ENCODE results near the gene LSM4. TPM values are rescaled to one million over a fixed set of nuclear protein-coding genes. Genes with fewer than 3 reads are reported as not detected.

The LSM4 gene
- total RNA-seq, 1 donor from 2014 or later = 196 TPM

- Mint-ChIP-seq H3K27me3 (no peaks in the 10 kb centered on the region), H3K27ac (no peak overlapping the region), H3K9me3 (no peaks in the 10 kb centered on the region), H3K36me3 (no peaks in the 10 kb centered on the region), H3K4me3 (no peak overlapping the region), H3K4me1 (ENCODE audit: unreplicated experiment) (peaks cover 20% of the 10 kb centered on the region)
- no peak for DNase-seq (ENCODE audit: extremely low spot score, unreplicated experiment)
- no peak for TF ChIP-seq CTCF (conservative IDR thresholded peaks at IDR 0.05)
Observed at GRCh38 chr19:18295034-18295451, 27.8 kb downstream of the LSM4 start.

DNA sequence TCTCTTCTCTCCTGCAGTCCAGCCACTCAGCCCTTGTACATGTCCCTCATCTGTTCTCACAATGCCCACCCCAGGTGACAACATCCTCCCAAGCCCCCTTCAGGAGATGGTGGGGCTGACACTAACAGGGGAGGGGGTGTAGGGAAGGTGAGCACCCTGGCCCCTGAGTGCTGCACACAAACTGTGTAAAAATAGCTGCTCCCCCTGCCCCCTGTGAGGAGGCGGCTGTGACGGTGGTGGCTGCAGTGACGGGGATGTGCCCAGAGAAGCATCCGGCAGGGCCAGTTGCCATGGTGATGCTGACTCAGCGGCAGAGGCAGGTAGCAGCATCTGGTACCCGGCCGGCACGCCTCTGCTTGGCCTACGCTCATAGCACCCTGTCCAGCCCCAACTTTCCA, 28.4 kb downstream of the LSM4 start:
- H3K27me3 Mint-ChIP-seq = no peaks in the 10 kb centered on the region
- H3K4me3 Mint-ChIP-seq = no peak overlapping the region
- H3K27ac Mint-ChIP-seq = peak overlapping the region; percentile 70
- no peak for DNase-seq (ENCODE audit: extremely low spot score, unreplicated experiment)
- peaks cover 24% of the 10 kb centered on the region for H3K4me1 Mint-ChIP-seq (ENCODE audit: unreplicated experiment)
- no peaks in the 10 kb centered on the region for H3K36me3 Mint-ChIP-seq
- TF ChIP-seq CTCF (conservative IDR thresholded peaks at IDR 0.05) = no peak
- no peaks in the 10 kb centered on the region for H3K9me3 Mint-ChIP-seq

DNA sequence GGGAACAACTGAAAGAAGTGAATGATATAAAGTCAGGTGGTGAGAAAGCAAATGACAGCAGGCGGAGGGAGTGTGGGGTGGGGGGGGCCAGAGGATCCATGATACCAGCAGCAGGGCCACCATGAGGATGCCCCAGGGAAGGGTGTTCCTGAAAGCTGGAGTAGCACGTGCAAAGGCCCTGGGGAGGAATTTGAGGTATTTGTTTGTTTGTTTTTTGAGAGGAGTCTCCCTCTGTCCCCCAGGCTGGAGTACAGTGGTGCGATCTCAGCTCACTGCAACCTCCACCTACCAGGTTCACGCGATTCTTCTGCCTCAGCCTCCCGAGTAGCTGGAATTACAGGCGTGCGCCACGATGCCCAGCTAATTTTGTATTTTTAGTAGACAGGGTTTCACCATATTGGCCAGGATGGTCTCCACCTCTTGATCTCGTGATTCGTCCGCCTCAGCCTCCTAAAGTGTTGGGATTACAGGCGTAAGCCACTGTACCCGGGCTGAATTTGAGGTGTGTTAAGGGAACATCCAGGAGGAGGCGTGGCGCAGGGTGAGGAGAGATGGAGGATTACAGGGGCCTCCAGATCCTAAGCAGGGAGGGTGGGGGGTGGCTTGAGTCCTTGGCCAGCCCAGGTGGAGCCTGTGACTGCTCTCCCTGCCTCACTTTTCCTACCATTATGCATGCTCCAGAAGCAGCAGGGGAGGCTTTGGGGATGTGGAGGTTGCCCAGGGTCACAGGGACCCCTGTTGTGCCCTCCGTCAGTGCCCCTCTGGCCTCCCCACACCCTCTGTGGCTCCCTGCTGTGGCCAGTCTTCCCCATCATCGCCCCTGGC, 29.0 kb downstream of the LSM4 start:
- Mint-ChIP-seq H3K27me3 (no peaks in the 10 kb centered on the region), H3K27ac (peak overlapping the region; percentile 98), H3K4me1 (ENCODE audit: unreplicated experiment) (peaks cover 24% of the 10 kb centered on the region), H3K4me3 (peak overlapping the region; percentile 78), H3K36me3 (no peaks in the 10 kb centered on the region), H3K9me3 (no peaks in the 10 kb centered on the region)
- no peak for DNase-seq (ENCODE audit: extremely low spot score, unreplicated experiment)
- no peak for TF ChIP-seq CTCF (conservative IDR thresholded peaks at IDR 0.05)

GRCh38 chr19:18292810-18293641, 29.9 kb downstream of the LSM4 start:
- no peak for TF ChIP-seq CTCF (conservative IDR thresholded peaks at IDR 0.05)
- H3K36me3 Mint-ChIP-seq = no peaks in the 10 kb centered on the region
- H3K27ac Mint-ChIP-seq = peak overlapping the region; percentile 98
- H3K4me1 Mint-ChIP-seq (ENCODE audit: unreplicated experiment) = peaks cover 24% of the 10 kb centered on the region
- peak; percentile 88 for DNase-seq (ENCODE audit: extremely low spot score, unreplicated experiment)
- H3K27me3 Mint-ChIP-seq = no peaks in the 10 kb centered on the region
- H3K4me3 Mint-ChIP-seq = peak overlapping the region; percentile 80
- no peaks in the 10 kb centered on the region for H3K9me3 Mint-ChIP-seq

GRCh38 chr19:18292462-18292809, 30.4 kb downstream of the LSM4 start:
- DNase-seq (ENCODE audit: extremely low spot score, unreplicated experiment) = no peak
- TF ChIP-seq CTCF (conservative IDR thresholded peaks at IDR 0.05) = no peak
- peak overlapping the region; percentile 98 for H3K27ac Mint-ChIP-seq
- H3K4me1 Mint-ChIP-seq (ENCODE audit: unreplicated experiment) = peaks cover 24% of the 10 kb centered on the region
- no peaks in the 10 kb centered on the region for H3K27me3 Mint-ChIP-seq
- H3K4me3 Mint-ChIP-seq = peak overlapping the region; percentile 80
- H3K36me3 Mint-ChIP-seq = no peaks in the 10 kb centered on the region
- no peaks in the 10 kb centered on the region for H3K9me3 Mint-ChIP-seq
